HCT116 (cell line): ENCODE results near the gene TJP2. TPM values are rescaled to one million over a fixed set of nuclear protein-coding genes. Genes with fewer than 3 reads are reported as not detected.
A peak's percentile ranks its signal among the peaks of the same experiment; 100 is the strongest.

Experiments
- ATAC-seq: fragments of 200-7000 bp; cut with Tn5 transposase; 2 replicates; pipeline ENCODE4 v1.9.1; 2020; ENCODE audit warnings: mild to moderate bottlenecking, moderate library complexity
- BruUV-seq: library from RNA; stranded (reverse); fragments of 400-500 nt; replicated peaks from 2 replicates; lab custom pipeline; 2021; lab: Mats Ljungman, UMichigan
- CTCF ChIA-PET: fragments of 300-600 bp; sonication (Branson Sonifier 250); formaldehyde crosslinking; loops from one replicate; lab custom pipeline; 2021; ENCODE audit warnings: antibody characterized with exemption; lab: Charles Lee
- POLR2A ChIA-PET: fragments of 300-600, 350-600 bp; sonication (Branson Sonifier 250); formaldehyde crosslinking; loops from one replicate; lab custom pipeline; 2021; ENCODE audit warnings: antibody characterized with exemption; lab: Charles Lee
- RAD21 ChIA-PET, 2 experiments: fragments of 300-600 bp; sonication (Branson Sonifier 250); formaldehyde crosslinking; loops; one replicate each; lab custom pipeline; 2023; ENCODE audit warnings: low total read pairs in 2 of 2; ENCODE audit not compliant: uncharacterized antibody in 2 of 2, unreplicated experiment in 2 of 2, low non-redundant PET in 1 of 2; lab: Charles Lee
- DNase-seq: peaks from one replicate; pipeline ENCODE4 v3.0.0-alpha.2; 2010; ENCODE audit warnings: low read depth, low spot score
- H2AFZ ChIP-seq: fragments of 200-600 bp; shearing (Covaris generic), sonication (generic); 2 replicates; pipeline ENCODE4 v1.6.1; 2017; ENCODE audit warnings: low read depth, mixed run types, mixed read lengths, antibody characterized with exemption, low read length; ENCODE audit not compliant: poor library complexity, severe bottlenecking
- H3K27ac ChIP-seq: 2 replicates; pipeline ENCODE4 v1.5.1; 2012; ENCODE audit warnings: low read depth, low read length
- H3K27me3 ChIP-seq: fragments of 200-600 bp; sonication (generic); 2 replicates; pipeline ENCODE4 v1.6.1; 2016; ENCODE audit warnings: mixed run types, low read length, mixed read lengths; ENCODE audit not compliant: insufficient read depth
- H3K36me3 ChIP-seq, 2 experiments: fragments of 200-500 bp in 1 of 2; fragments of 200-600 bp in 1 of 2; sonication (Bioruptor generic) in 1 of 2; sonication (generic) in 1 of 2; 2 replicates each; pipeline versions ENCODE4 v1.5.1 to v1.6.1; 2014 to 2016; ENCODE audit warnings: low read length in 2 of 2, inconsistent platforms in 1 of 2, mixed read lengths in 1 of 2, mixed run types in 1 of 2; ENCODE audit not compliant: insufficient read depth in 2 of 2, control insufficient read depth in 1 of 2
- H3K4me1 ChIP-seq, 2 experiments: fragments of 200-600 bp in 1 of 2; sonication (generic) in 1 of 2; 2 replicates each; pipeline versions ENCODE4 v1.5.1 to v1.6.1; 2012 to 2017; ENCODE audit warnings: low read length in 2 of 2, inconsistent platforms in 1 of 2, mild to moderate bottlenecking in 1 of 2, mixed read lengths in 1 of 2, mixed run types in 1 of 2, moderate library complexity in 1 of 2; ENCODE audit not compliant: insufficient read depth in 2 of 2, control insufficient read depth in 1 of 2
- H3K4me2 ChIP-seq: fragments of 200-600 bp; sonication (generic); 2 replicates; pipeline ENCODE4 v1.6.1; 2017; ENCODE audit warnings: mixed run types, low read length, mixed read lengths
- H3K4me3 ChIP-seq, 2 experiments: fragments of 200-600 bp in 1 of 2; sonication (generic) in 1 of 2; replicated peaks in 1 of 2; 2 replicates each; pipeline ENCODE4 v1.5.1; 2011 to 2016; ENCODE audit warnings: low read length in 2 of 2, control low read depth in 1 of 2, low read depth in 1 of 2, mild to moderate bottlenecking in 1 of 2, mixed read lengths in 1 of 2, mixed run types in 1 of 2
- H3K79me2 ChIP-seq: fragments of 200-600 bp; sonication (generic); 2 replicates; pipeline ENCODE4 v1.6.1; 2017; ENCODE audit warnings: mild to moderate bottlenecking, mixed run types, low read length, moderate library complexity, mixed read lengths; ENCODE audit not compliant: insufficient read depth
- H3K9ac ChIP-seq: fragments of 200-600 bp; sonication (generic); 2 replicates; pipeline ENCODE4 v1.6.1; 2016; ENCODE audit warnings: low read length, mixed read lengths
- H3K9me2 ChIP-seq: fragments of 200-600 bp; sonication (generic), shearing (Covaris generic); 2 replicates; pipeline ENCODE4 v1.6.1; 2017; ENCODE audit warnings: mixed run types, mild to moderate bottlenecking, moderate library complexity; ENCODE audit not compliant: insufficient read depth
- H3K9me3 ChIP-seq, 2 experiments: fragments of 200-500 bp in 1 of 2; fragments of 200-600 bp in 1 of 2; sonication (Bioruptor generic) in 1 of 2; sonication (generic) in 1 of 2; 2 replicates each; pipeline ENCODE4 v1.6.1; 2014 to 2017; ENCODE audit warnings: low read length in 2 of 2, mixed read lengths in 2 of 2, inconsistent platforms in 1 of 2, low read depth in 1 of 2, mild to moderate bottlenecking in 1 of 2, mixed run types in 1 of 2, moderate library complexity in 1 of 2; ENCODE audit not compliant: control insufficient read depth in 1 of 2, insufficient read depth in 1 of 2
- H4K20me1 ChIP-seq: fragments of 200-600 bp; sonication (generic), shearing (Covaris generic); 2 replicates; pipeline ENCODE4 v1.6.1; 2017; ENCODE audit warnings: mixed run types, mild to moderate bottlenecking, moderate library complexity; ENCODE audit not compliant: insufficient read depth
- ELF1 ChIP-seq: IDR thresholded peaks from 2 replicates; pipeline ENCODE4 v1.6.1; 2012; ENCODE audit warnings: low read depth, borderline replicate concordance
- EZH2 ChIP-seq: fragments of 200-600 bp; sonication (generic); IDR thresholded peaks from 2 replicates; pipeline ENCODE4 v1.6.1; 2017; ENCODE audit warnings: antibody characterized with exemption, mixed run types
- FOSL1 ChIP-seq: IDR thresholded peaks from 2 replicates; pipeline ENCODE4 v1.6.1; 2012; ENCODE audit warnings: low read depth
- JUND ChIP-seq: IDR thresholded peaks from 2 replicates; pipeline ENCODE4 v1.6.1; 2012
- POLR2A ChIP-seq: IDR thresholded peaks from 2 replicates; pipeline ENCODE4 v1.7.0; 2011; ENCODE audit warnings: borderline replicate concordance; ENCODE audit not compliant: insufficient read depth, insufficient read length; ENCODE audit errors: extremely low read depth
- POLR2AphosphoS5 ChIP-seq: IDR thresholded peaks from 2 replicates; pipeline ENCODE4 v1.6.1; 2011; ENCODE audit warnings: mild to moderate bottlenecking, low read depth, low read length, moderate library complexity
- TCF7L2 ChIP-seq: IDR thresholded peaks from 2 replicates; pipeline ENCODE4 v1.7.0; 2011; ENCODE audit warnings: borderline replicate concordance, inconsistent platforms; ENCODE audit not compliant: insufficient read depth, insufficient read length; ENCODE audit errors: extremely low read depth
- ZNF274 ChIP-seq: fragments of 200-500 bp; sonication (Bioruptor generic); IDR thresholded peaks from 2 replicates; pipeline ENCODE4 v1.6.1; 2014; ENCODE audit warnings: mild to moderate bottlenecking, low read depth, low read length, inconsistent platforms
- intact Hi-C: fragments of 100-400 bp; cut with micrococcal nuclease; formaldehyde crosslinking; loops from 2 replicates; pipeline ENCODE4 v1.10.0; 2022
- total RNA-seq: library from RNA; stranded (reverse); gene quantifications from one replicate; pipeline ENCODE4 v1.2.1, GENCODE V29; 2021; ENCODE audit not compliant: unreplicated experiment
- TF ChIP-seq, protein P1 (sequence below): IDR thresholded peaks from 2 replicates; pipeline ENCODE4 v1.6.1; 2012; ENCODE audit warnings: low read depth
- TF ChIP-seq, protein P2 (sequence below): IDR thresholded peaks from 2 replicates; pipeline ENCODE4 v1.6.1; 2012

Gene TJP2
- total RNA-seq, 1 experiment from 2014 or later, result 39.7 TPM

DNA sequence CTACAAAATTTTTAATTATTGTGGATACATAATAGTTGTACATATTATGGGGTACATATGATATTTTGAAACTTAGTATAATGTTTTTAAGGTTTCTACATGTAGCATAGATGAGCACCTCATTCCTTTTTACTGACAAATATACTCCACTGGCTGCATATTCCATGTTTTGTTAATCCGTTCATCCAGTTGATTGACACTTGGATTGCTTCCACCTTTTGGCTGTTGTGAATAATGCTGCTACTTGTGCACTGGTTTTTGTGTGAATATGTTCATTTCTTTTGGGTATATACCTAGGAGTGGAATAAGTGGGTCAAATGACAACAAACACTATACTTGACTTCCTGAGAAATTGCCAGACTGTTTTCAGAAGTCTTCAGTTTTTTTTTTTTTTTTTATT is 148.2 kb downstream of the TJP2 start (continued):
- TF ChIP-seq, protein P1, sequence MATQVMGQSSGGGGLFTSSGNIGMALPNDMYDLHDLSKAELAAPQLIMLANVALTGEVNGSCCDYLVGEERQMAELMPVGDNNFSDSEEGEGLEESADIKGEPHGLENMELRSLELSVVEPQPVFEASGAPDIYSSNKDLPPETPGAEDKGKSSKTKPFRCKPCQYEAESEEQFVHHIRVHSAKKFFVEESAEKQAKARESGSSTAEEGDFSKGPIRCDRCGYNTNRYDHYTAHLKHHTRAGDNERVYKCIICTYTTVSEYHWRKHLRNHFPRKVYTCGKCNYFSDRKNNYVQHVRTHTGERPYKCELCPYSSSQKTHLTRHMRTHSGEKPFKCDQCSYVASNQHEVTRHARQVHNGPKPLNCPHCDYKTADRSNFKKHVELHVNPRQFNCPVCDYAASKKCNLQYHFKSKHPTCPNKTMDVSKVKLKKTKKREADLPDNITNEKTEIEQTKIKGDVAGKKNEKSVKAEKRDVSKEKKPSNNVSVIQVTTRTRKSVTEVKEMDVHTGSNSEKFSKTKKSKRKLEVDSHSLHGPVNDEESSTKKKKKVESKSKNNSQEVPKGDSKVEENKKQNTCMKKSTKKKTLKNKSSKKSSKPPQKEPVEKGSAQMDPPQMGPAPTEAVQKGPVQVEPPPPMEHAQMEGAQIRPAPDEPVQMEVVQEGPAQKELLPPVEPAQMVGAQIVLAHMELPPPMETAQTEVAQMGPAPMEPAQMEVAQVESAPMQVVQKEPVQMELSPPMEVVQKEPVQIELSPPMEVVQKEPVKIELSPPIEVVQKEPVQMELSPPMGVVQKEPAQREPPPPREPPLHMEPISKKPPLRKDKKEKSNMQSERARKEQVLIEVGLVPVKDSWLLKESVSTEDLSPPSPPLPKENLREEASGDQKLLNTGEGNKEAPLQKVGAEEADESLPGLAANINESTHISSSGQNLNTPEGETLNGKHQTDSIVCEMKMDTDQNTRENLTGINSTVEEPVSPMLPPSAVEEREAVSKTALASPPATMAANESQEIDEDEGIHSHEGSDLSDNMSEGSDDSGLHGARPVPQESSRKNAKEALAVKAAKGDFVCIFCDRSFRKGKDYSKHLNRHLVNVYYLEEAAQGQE, result no peak

DNA sequence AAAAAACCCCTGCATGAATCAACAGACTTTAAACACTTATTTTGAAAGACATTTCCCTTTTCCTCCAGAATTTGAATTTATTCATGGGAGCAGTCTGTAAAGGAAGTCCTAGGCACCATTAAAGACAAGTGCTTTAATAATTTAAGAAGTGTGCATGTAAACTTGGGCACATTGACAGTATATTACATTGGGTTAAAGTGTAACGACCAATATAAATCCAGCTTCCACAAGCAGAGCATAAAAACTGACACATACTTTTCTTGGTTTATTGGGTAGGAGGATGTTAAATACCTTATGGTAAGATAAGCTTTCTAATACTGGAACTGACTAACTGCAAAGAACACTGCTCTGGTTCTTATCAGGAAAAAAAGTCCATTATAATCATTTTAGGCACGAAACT is 149.8 kb downstream of the TJP2 start:
- Histone ChIP-seq H3K9ac (no peak overlapping the region), H3K36me3 (no peaks in the 10 kb centered on the region), H3K4me2 (peak overlapping the region; percentile 95), H4K20me1 (no peaks in the 10 kb centered on the region), H3K4me3 (no peak overlapping the region), H3K27ac (no peak overlapping the region), H3K9me2 (no peaks in the 10 kb centered on the region), H3K79me2 (no peaks in the 10 kb centered on the region), H3K4me1 (peaks cover 4 to 7% of the 10 kb centered on the region in 2 experiments; a peak in 3 of 4 replicates), H3K27me3 (peaks cover 25% of the 10 kb centered on the region), H2AFZ (peak overlapping the region; percentile 84), H3K9me3 (no peaks in the 10 kb centered on the region)
- TF ChIP-seq TCF7L2 (no peak), EZH2 (no peak), ZNF274 (no peak), ELF1 (no peak), POLR2AphosphoS5 (no peak), FOSL1 (no peak), POLR2A (no peak), JUND (no peak)
- TF ChIP-seq, protein P2, sequence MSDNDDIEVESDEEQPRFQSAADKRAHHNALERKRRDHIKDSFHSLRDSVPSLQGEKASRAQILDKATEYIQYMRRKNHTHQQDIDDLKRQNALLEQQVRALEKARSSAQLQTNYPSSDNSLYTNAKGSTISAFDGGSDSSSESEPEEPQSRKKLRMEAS, result no peak
- ChIA-PET POLR2A (no interaction called here), CTCF (interaction anchor here (0.7 kb wide), 1 partner anchor 15 kb away, joined by 4 read pairs; no protein-coding TSS in a partner anchor), RAD21 (no interaction called here)
- no TSS peak for BruUV-seq
- DNase-seq (no peak), ATAC-seq (no peak)
- intact Hi-C loops, result loop anchor here (10.0 kb wide), 1 partner anchor 289 kb away; the partner anchor contains the start of gene FXN

Other genes starting within 250 kb of the TJP2 start
- gene PRKACG, start 160.2 kb upstream of the TJP2 start, total RNA-seq, result not detected
- 24.1 TPM for gene FXN, start 138.5 kb upstream of the TJP2 start, total RNA-seq
- gene ENTREP1, start 150.9 kb downstream of the TJP2 start, total RNA-seq, result 1.1 TPM